NCI-H82 (cell line): ENCODE data around the gene FYB1.

Experiments used
- DNase-seq: peaks from one replicate; lab custom pipeline; 2025; lab: John Stamatoyannopoulos, UW

The FYB1 gene

GRCh38 chr5:39080597-39081204 is 138.7 kb downstream of the FYB1 start:
- peak; percentile 63 for DNase-seq

DNA sequence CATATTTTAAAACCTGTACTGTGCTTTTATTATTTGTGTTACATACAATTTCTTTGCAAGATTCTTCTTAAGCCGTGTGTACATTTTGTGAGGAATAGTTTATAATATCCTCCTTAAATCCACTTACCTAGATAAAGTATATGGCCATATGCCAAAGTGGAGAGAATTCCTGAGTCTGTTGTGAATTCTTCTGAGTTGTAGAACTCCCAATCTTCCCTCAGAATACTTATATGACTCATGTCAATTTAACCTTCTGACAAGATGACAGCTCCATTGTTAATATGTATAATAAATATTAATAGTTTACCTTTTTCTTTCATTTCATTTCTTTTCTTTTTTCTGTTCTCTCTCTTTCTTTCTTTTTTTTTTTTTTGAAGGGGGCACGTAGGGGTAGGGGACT is 139.2 kb downstream of the FYB1 start:
- no peak for DNase-seq

- DNase-seq: no peak
These were observed 140.2 kb downstream of the FYB1 start for GRCh38 chr5:39079147-39079546.

- no peak for DNase-seq
These were observed 142.3 kb downstream of the FYB1 start for GRCh38 chr5:39076757-39077728.

DNA sequence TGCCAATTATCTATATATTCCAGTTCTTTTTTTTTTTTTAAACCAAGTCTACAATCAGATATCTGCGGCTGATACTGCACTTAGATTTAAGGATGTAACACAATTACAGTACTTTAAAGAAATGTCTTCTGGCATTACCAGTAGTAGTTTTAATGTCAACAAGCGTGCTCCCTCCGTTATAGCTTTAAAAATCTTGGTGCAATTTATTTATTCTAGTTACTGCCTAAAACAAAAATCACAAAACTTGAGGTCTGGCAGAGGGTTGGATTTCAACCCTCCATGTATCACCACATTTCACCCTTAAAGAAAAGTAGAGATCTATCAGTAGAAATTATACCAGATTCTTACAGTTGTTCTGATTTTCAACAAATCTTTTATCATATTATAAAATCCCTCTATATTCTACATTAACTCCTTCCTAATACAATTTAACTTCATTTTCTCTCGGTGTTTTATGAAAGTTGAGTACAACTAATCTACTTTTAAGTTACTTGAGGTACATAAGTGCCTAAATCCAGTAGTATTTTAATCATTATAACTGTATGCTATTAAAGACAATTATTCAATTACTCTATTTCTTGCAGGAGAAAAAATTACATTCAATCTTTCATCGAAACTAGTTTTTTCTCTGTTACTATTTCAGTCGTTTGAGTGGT is 143.1 kb downstream of the FYB1 start:
- DNase-seq: no peak

GRCh38 chr5:39074017-39074814 is 145.1 kb downstream of the FYB1 start, which contains the start of gene RICTOR:
Gene RICTOR, minus strand, starts transcription at chr5:39074399. Its CDS starts 22 bp downstream, at chr5:39074377.
- DNase-seq: peak; percentile 88

DNA sequence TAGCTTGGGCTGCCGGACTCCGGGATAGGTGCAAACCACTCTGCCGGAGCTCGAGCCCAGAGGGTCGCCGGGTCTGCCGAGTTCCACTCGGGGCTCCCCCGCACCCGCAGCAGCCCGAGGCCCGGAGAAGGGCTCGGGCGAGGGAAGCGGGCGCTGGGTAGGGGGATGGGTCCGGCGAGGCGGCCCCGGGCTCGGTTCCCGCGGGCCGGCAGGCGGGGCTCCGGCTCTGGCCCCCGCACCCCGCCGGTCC is 145.7 kb downstream of the FYB1 start:
- DNase-seq: peak; percentile 58

- DNase-seq: peak; percentile 58
These were observed 146.2 kb downstream of the FYB1 start for GRCh38 chr5:39072925-39073766.

DNA sequence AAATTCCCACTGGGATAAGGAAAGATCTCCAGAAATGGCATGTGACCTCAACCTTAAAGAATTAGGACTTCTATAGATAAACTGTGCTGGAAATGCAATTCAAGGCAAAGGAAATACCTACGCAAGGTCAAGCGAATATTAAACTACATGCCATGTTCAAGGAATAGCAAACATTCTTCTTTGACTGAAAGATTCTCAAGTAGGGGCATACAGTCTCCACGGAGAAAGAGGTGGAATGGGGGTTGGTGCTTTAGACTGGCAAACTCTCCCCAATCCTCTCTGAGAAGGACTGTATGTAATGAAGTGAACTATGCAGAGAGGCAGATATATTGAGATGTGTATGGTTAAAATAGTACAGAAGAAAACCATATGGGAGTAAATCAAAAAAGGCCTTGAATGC is 151.3 kb downstream of the FYB1 start:
- DNase-seq: no peak

DNA sequence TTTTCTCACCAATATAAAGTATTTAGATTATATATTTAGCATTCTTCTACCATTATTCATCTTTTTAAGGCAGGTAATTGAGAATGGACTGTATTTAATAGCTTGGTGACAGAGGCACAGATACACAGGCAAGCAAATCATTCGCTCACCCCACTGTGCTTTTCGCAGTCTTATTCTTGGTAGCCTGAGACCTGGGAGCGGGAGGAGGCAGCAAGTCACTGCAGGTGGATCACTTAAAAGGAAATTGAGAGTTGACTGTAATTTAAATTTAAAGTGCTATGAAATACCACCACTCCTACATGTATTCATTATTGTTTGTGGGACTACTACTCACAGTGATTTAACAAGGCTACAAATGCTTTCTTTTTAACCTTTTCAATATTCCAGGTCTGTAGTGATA is 154.9 kb downstream of the FYB1 start:
- DNase-seq: no peak

DNA sequence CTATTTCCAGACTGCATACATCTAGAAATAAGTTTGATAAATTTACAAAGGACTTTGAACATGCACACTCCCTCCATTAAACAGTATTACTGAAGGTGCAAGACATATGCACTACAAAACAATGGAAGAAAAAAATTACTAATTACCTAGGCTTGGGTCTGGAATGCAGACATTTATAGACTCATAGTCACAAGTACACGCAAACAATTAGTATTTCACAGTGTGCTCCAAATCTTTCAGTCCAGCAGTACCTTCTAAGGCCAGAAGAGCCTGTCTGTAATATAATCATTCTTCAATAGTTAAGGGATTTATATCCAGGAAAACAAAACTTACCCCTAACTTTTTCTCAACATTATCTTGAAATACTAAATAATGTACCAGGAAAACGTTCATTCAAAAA is 156.3 kb downstream of the FYB1 start:
- no peak for DNase-seq

- DNase-seq: no peak
These were observed 156.8 kb downstream of the FYB1 start for GRCh38 chr5:39062530-39062929.

DNA sequence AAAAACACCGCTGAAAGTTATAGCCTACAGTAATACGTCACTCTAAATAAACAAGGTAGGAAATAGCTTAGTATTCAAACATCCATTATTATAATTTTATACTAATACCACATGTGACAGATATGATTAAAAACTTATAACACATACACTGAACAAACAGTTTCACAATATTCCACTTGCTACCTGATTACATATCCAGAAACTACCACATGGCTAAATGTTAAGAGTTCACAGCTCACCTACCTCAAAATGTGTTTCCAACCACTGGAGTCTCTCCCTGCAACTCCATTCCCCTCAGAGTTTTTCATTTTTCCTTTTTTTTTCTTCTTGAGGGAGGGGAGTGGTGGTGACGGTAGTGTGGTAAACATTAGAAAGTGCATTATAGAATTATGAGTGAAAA is 157.3 kb downstream of the FYB1 start:
- DNase-seq: no peak

- DNase-seq: no peak
These were observed 160.3 kb downstream of the FYB1 start for GRCh38 chr5:39059064-39059463.

- DNase-seq: no peak
These were observed 161.0 kb downstream of the FYB1 start for GRCh38 chr5:39058178-39058921.

DNA sequence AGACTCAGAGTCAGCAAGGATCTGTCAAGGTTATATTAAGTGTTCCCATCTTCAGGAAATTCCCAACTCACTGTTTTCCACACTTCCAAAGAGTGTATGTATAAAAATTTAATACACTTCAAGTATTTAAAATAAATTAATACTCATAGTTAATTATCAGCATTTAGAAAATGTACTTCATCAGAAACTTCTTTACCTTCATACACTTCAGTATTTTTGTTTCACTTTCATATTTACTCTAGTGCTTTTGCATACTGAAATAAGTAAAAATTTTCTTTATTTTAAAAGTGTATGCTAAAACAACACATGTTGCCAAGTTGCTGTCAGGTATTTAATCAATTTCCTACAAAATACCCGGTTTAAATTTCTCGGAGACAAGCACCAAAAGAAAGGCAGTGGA is 161.6 kb downstream of the FYB1 start:
- DNase-seq: no peak

DNA sequence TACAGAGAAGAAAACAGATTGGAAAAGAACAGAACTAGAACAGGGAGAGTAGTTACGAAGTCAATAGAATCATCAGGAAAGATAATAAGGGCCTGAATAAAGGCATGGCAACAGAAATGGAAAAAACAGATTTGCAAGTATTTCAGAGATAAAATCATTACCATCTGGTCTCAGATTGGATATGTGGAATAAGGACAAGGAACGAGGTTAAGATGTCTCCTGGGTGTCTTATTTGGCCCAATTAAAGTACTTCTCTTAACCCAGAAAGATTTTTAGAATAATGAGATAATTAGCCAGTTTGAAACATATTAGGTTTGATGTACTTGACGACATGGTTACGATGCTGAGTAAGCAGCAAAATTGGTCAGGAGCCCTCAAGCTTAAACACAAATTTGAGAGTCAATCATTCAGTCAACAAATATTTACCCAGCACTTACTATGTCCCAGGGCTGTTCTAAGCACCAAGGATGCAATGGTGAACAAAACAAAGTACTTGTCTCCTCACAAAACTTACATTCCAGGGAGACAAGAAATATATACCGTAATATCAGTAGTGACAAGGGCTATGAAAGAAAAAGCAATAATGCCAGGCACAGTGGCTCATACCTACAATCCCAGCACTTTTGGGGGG is 163.5 kb downstream of the FYB1 start:
- DNase-seq: no peak
